ENCODE results near the gene CUX1. TPM values are rescaled to one million over a fixed set of nuclear protein-coding genes. Genes with fewer than 3 reads are reported as not detected.

The CUX1 gene
- total RNA-seq, 2 donors from 2014 or later, result 42.0 to 47.5 TPM

DNA sequence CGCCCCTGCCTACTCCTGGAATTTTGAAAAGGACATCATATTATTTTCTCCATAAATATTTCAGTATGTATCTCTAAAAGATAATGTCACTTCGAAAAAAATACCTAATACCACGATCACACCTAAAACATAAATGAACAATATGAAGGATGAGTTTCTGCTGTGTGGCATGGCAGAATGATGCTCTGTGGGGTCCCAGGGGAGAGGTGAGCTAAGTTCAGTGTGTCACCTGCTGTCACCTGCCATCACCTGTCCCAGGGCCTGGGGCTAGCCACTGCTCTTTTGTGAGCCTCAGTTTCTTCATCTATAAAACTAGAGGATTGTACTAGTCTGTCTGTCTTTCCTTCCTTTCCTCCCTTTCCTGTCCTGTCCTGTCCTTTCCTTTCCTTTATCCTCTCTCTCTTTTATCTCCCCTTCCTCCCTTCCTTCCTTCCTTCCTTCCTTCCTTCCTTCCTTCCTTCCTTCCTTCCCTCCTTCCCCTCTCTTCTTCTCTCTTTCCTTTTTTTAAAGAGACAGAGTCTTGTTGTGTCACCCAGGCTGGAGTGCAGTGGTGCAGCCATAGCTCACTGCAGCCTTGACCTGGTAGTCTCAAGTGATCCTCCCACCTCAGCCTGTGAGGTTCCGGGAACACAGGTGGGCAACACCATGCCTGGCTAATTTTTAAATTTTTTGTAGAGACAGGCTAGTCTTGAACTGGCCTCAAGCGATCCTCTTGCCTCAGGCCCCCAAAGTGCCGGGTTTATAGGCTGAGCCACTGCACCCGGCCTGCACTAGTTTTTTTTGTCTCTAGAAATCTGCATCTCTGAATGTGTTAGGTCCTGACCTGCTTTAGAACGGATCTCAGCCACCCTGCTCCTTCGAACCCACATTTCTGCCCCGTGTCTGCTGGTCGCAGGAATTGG is 43.1 kb downstream of the CUX1 start:
- TF ChIP-seq POLR2A (IDR thresholded peaks at IDR 0.05), result no peak
- TF ChIP-seq, protein P1, sequence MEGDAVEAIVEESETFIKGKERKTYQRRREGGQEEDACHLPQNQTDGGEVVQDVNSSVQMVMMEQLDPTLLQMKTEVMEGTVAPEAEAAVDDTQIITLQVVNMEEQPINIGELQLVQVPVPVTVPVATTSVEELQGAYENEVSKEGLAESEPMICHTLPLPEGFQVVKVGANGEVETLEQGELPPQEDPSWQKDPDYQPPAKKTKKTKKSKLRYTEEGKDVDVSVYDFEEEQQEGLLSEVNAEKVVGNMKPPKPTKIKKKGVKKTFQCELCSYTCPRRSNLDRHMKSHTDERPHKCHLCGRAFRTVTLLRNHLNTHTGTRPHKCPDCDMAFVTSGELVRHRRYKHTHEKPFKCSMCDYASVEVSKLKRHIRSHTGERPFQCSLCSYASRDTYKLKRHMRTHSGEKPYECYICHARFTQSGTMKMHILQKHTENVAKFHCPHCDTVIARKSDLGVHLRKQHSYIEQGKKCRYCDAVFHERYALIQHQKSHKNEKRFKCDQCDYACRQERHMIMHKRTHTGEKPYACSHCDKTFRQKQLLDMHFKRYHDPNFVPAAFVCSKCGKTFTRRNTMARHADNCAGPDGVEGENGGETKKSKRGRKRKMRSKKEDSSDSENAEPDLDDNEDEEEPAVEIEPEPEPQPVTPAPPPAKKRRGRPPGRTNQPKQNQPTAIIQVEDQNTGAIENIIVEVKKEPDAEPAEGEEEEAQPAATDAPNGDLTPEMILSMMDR (IDR thresholded peaks at IDR 0.05), result no peak
- Histone ChIP-seq H3K9me3 (no peaks in the 10 kb centered on the region), H3K27ac (no peak overlapping the region), H3K4me3 (no peak overlapping the region), H3K4me1 (peaks cover 36% of the 10 kb centered on the region), H3K36me3 (replicated peaks in 1 of 2; ENCODE audit: insufficient read depth in 1 of 2, low read depth in 2 of 2) (no peaks in the 10 kb centered on the region), H3K27me3 (no peaks in the 10 kb centered on the region)
- ATAC-seq (no peak), DNase-seq (no peak)
- intact Hi-C loops (cut with DNase I), result no loop called here
- 86 to 93% methylated on average over 11 of the region's 11 CpGs for WGBS, 2 donors

- Histone ChIP-seq H3K9me3 (no peaks in the 10 kb centered on the region), H3K36me3 (replicated peaks in 1 of 2; ENCODE audit: insufficient read depth in 1 of 2, low read depth in 2 of 2) (no peaks in the 10 kb centered on the region), H3K27me3 (no peaks in the 10 kb centered on the region), H3K4me1 (peaks cover 33% of the 10 kb centered on the region), H3K4me3 (no peak overlapping the region), H3K27ac (no peak overlapping the region)
- DNase-seq (no peak), ATAC-seq (no peak)
- intact Hi-C loops (cut with DNase I), result no loop called here
- WGBS, 2 donors, result 75 to 88% methylated on average over 7 to 8 of the region's 8 CpGs
- TF ChIP-seq, protein P1 (IDR thresholded peaks at IDR 0.05), result no peak
- no peak for TF ChIP-seq POLR2A (IDR thresholded peaks at IDR 0.05)
These were observed 43.9 kb downstream of the CUX1 start for GRCh38 chr7:101861218-101861775.

- no peak for ATAC-seq
- H3K4me1 ChIP-seq, result peaks cover 25% of the 10 kb centered on the region
- intact Hi-C loops (cut with DNase I), result no loop called here
- H3K9me3 ChIP-seq, result no peaks in the 10 kb centered on the region
- DNase-seq, result peak in 1 of 4 donors; percentile 19
- no peaks in the 10 kb centered on the region for H3K36me3 ChIP-seq (replicated peaks in 1 of 2; ENCODE audit: insufficient read depth in 1 of 2, low read depth in 2 of 2)
- no peak overlapping the region for H3K27ac ChIP-seq
- 71 to 79% methylated on average over 18 of the region's 18 CpGs for WGBS, 2 donors
- TF ChIP-seq, protein P1 (IDR thresholded peaks at IDR 0.05), result no peak
- TF ChIP-seq POLR2A (IDR thresholded peaks at IDR 0.05), result no peak
- no peaks in the 10 kb centered on the region for H3K27me3 ChIP-seq
- H3K4me3 ChIP-seq, result no peak overlapping the region
These were observed 45.1 kb downstream of the CUX1 start for GRCh38 chr7:101862280-101863220.

GRCh38 chr7:101863598-101863997 is 46.2 kb downstream of the CUX1 start:
- DNase-seq (no peak), ATAC-seq (no peak)
- H3K9me3 ChIP-seq, result no peaks in the 10 kb centered on the region
- TF ChIP-seq, protein P1 (IDR thresholded peaks at IDR 0.05), result no peak
- no peak for TF ChIP-seq POLR2A (IDR thresholded peaks at IDR 0.05)
- H3K27ac ChIP-seq, result no peak overlapping the region
- H3K4me3 ChIP-seq, result no peak overlapping the region
- intact Hi-C loops (cut with DNase I), result no loop called here
- no peaks in the 10 kb centered on the region for H3K36me3 ChIP-seq (replicated peaks in 1 of 2; ENCODE audit: insufficient read depth in 1 of 2, low read depth in 2 of 2)
- no peaks in the 10 kb centered on the region for H3K27me3 ChIP-seq
- H3K4me1 ChIP-seq, result peaks cover 14% of the 10 kb centered on the region
- WGBS, 2 donors, result 98 to 99% methylated on average over 6 of the region's 6 CpGs

All from body of pancreas (tissue), 4 donors.